ENCODE measurements around the gene HS3ST5.
A peak's percentile ranks its signal among the peaks of the same experiment; 100 is the strongest.

HS3ST5 gene

GRCh38 chr6:114342826-114343781 is at the start of gene HS3ST5:
HS3ST5 (minus strand) TSS chr6:114343023; CDS start chr6:114062845, 280,178 bp downstream.
- DNase-seq: peak in 1 of 2 donors; percentile 3

GRCh38 chr6:114390176-114390575 is 47.4 kb upstream of the HS3ST5 start:
- DNase-seq: no peak

GRCh38 chr6:114389111-114389510 is 46.3 kb upstream of the HS3ST5 start:
- DNase-seq: no peak

GRCh38 chr6:114382406-114382805 is 39.6 kb upstream of the HS3ST5 start:
- DNase-seq: no peak

- DNase-seq: no peak
Measured at GRCh38 chr6:114377881-114378280, 35.1 kb upstream of the HS3ST5 start.

- DNase-seq: no peak
Measured at GRCh38 chr6:114376611-114377175, 33.9 kb upstream of the HS3ST5 start.

GRCh38 chr6:114375541-114376192 is 32.8 kb upstream of the HS3ST5 start:
- DNase-seq: no peak

GRCh38 chr6:114367315-114367961 is 24.6 kb upstream of the HS3ST5 start:
- no peak for DNase-seq

- no peak for DNase-seq
Measured at GRCh38 chr6:114366899-114367298, 24.1 kb upstream of the HS3ST5 start.

- no peak for DNase-seq
Measured at GRCh38 chr6:114364301-114364700, 21.5 kb upstream of the HS3ST5 start.

GRCh38 chr6:114362957-114363356 is 20.1 kb upstream of the HS3ST5 start:
- DNase-seq: no peak

- no peak for DNase-seq
Measured at GRCh38 chr6:114362396-114362795, 19.6 kb upstream of the HS3ST5 start.

- no peak for DNase-seq
Measured at GRCh38 chr6:114361036-114361435, 18.2 kb upstream of the HS3ST5 start.

- DNase-seq: no peak
Measured at GRCh38 chr6:114355300-114355699, 12.5 kb upstream of the HS3ST5 start.

- no peak for DNase-seq
Measured at GRCh38 chr6:114354482-114354881, 11.7 kb upstream of the HS3ST5 start.

- no peak for DNase-seq
Measured at GRCh38 chr6:114346451-114346850, 3.6 kb upstream of the HS3ST5 start.

- DNase-seq: no peak
Measured at GRCh38 chr6:114344971-114345275, 2.1 kb upstream of the HS3ST5 start.

GRCh38 chr6:114344246-114344970 is 1.6 kb upstream of the HS3ST5 start:
- no peak for DNase-seq

GRCh38 chr6:114343782-114344144 is 940 bp upstream of the HS3ST5 start:
- DNase-seq: no peak

GRCh38 chr6:114342086-114342825 is 567 bp downstream of the HS3ST5 start:
- DNase-seq: no peak

GRCh38 chr6:114339706-114340105 is 3.1 kb downstream of the HS3ST5 start:
- no peak for DNase-seq

- DNase-seq: no peak
Measured at GRCh38 chr6:114334237-114334636, 8.6 kb downstream of the HS3ST5 start.

All from stimulated activated CD4-positive, alpha-beta T cell treated with anti-CD3 and anti-CD28 coated beads, Interleukin-2, amount 100 ng/mL, for 24 hours (primary cell).